Activated CD8-positive, alpha-beta T cell treated with anti-CD3 and anti-CD28 coated beads for 36 hours (primary cell): ENCODE data around the gene ATP5PD. TPM values are rescaled to one million over a fixed set of nuclear protein-coding genes. Genes with fewer than 3 reads are reported as not detected.

ENCODE experiments used
- ATAC-seq: fragments of 200-7000 bp; cut with Tn5 transposase; one replicate; pipeline ENCODE4 v1.10.0; 2021; ENCODE audit warnings: mild to moderate bottlenecking, moderate library complexity
- CTCF ChIA-PET: fragments of 350-600 bp; sonication (Branson Sonifier 250); formaldehyde crosslinking; loops from one replicate; lab custom pipeline; 2021; ENCODE audit warnings: antibody characterized with exemption; lab: Charles Lee
- POLR2A ChIA-PET: fragments of 350-600 bp; sonication (Branson Sonifier 250); formaldehyde crosslinking; loops from one replicate; lab custom pipeline; 2021; ENCODE audit warnings: antibody characterized with exemption; lab: Charles Lee
- DNase-seq: peaks from one replicate; pipeline ENCODE4 v3.0.0-alpha.2; 2020
- H3K27ac Mint-ChIP-seq: one replicate; pipeline ENCODE4 v1.8.0; 2021; ENCODE audit warnings: mild to moderate bottlenecking, mixed read lengths
- H3K27me3 Mint-ChIP-seq: one replicate; pipeline ENCODE4 v1.8.0; 2021; ENCODE audit warnings: mixed read lengths
- H3K36me3 Mint-ChIP-seq: one replicate; pipeline ENCODE4 v1.8.0; 2021; ENCODE audit warnings: low read depth, mixed read lengths
- H3K4me1 Mint-ChIP-seq: one replicate; pipeline ENCODE4 v1.8.0; 2021; ENCODE audit warnings: low read depth, mixed read lengths
- H3K4me3 Mint-ChIP-seq: one replicate; pipeline ENCODE4 v1.8.0; 2021; ENCODE audit warnings: mild to moderate bottlenecking, moderate library complexity, mixed read lengths
- H3K9me3 Mint-ChIP-seq: one replicate; pipeline ENCODE4 v1.8.0; 2021; ENCODE audit warnings: mixed read lengths
- CTCF ChIP-seq: fragments of 200-600 bp; IDR thresholded peaks from one replicate; pipeline ENCODE4 v1.8.0; 2022; ENCODE audit warnings: antibody characterized with exemption, mild to moderate bottlenecking
- intact Hi-C: fragments of 100-400 bp; cut with micrococcal nuclease; formaldehyde crosslinking; loops from one replicate; pipeline ENCODE4 v1.10.0; 2022
- total RNA-seq, 2 experiments: library from RNA; stranded (reverse); gene quantifications; one replicate each; pipeline ENCODE4 v1.2.3, GENCODE V29; 2021

The ATP5PD gene
- total RNA-seq, 2 experiments from 2014 or later, result 177 to 183 TPM

- peaks cover 36% of the 10 kb centered on the region for H3K4me1 Mint-ChIP-seq
Measured at GRCh38 chr17:75081611-75082540, 35.1 kb upstream of the ATP5PD start.

GRCh38 chr17:75079023-75079373, 32.2 kb upstream of the ATP5PD start:
- Mint-ChIP-seq H3K4me3 (no peak overlapping the region), H3K4me1 (peaks cover 27% of the 10 kb centered on the region), H3K9me3 (no peaks in the 10 kb centered on the region), H3K36me3 (no peaks in the 10 kb centered on the region), H3K27ac (no peak overlapping the region), H3K27me3 (peaks cover 3% of the 10 kb centered on the region)
- intact Hi-C loops, result no loop called here
- DNase-seq (no peak), ATAC-seq (no peak)
- ChIA-PET CTCF (interaction anchor here (1.0 to 2.3 kb wide), 5 partner anchors 9 to 117 kb away, joined by 3 to 9 read pairs (median 7); partner anchors contain the start of gene SLC16A5), POLR2A (interaction anchor here (0.5 to 1.0 kb wide), 3 partner anchors 9 to 927 kb away, joined by 3 to 4 read pairs (median 3); partner anchors contain the start of gene SLC16A5)
- no peak for TF ChIP-seq CTCF

More at GRCh38 chr17:75081611-75082540, 35.1 kb upstream of the ATP5PD start:
- H3K27ac Mint-ChIP-seq, result no peak overlapping the region
- POLR2A ChIA-PET, result no interaction called here
- TF ChIP-seq CTCF, result no peak
- CTCF ChIA-PET, result interaction anchor here (1.0 to 1.6 kb wide), 6 partner anchors 22 to 341 kb away, joined by 3 to 8 read pairs (median 3); no protein-coding TSS in a partner anchor
- intact Hi-C loops, result no loop called here
- H3K9me3 Mint-ChIP-seq, result no peaks in the 10 kb centered on the region
- ATAC-seq, result no peak
- H3K4me3 Mint-ChIP-seq, result no peak overlapping the region
- peaks cover 3% of the 10 kb centered on the region for H3K27me3 Mint-ChIP-seq
- no peak for DNase-seq
- no peaks in the 10 kb centered on the region for H3K36me3 Mint-ChIP-seq

- ChIA-PET CTCF (interaction anchor here (0.7 to 2.3 kb wide), 7 partner anchors 10 to 117 kb away, joined by 3 to 9 read pairs (median 4); partner anchors contain the start of gene SLC16A5), POLR2A (interaction anchor here (0.5 to 1.0 kb wide), 4 partner anchors 9 to 927 kb away, joined by 3 to 4 read pairs (median 3); partner anchors contain the start of gene SLC16A5)
- intact Hi-C loops, result no loop called here
- Mint-ChIP-seq H3K36me3 (no peaks in the 10 kb centered on the region), H3K4me3 (peak overlapping the region; percentile 59), H3K9me3 (no peaks in the 10 kb centered on the region), H3K4me1 (peaks cover 24% of the 10 kb centered on the region), H3K27me3 (peaks cover 3% of the 10 kb centered on the region), H3K27ac (no peak overlapping the region)
- ATAC-seq, result peak; percentile 56
- DNase-seq, result peak; percentile 41
- TF ChIP-seq CTCF, result no peak
Measured at GRCh38 chr17:75078284-75079022, 31.7 kb upstream of the ATP5PD start.

GRCh38 chr17:75077496-75078283, 30.9 kb upstream of the ATP5PD start:
- peaks cover 24% of the 10 kb centered on the region for H3K4me1 Mint-ChIP-seq
- intact Hi-C loops, result no loop called here
- peak overlapping the region; percentile 59 for H3K4me3 Mint-ChIP-seq
- DNase-seq (peak; percentile 60), ATAC-seq (peak; percentile 75)
- ChIA-PET CTCF (interaction anchor here (0.7 to 2.3 kb wide), 9 partner anchors 10 to 116 kb away, joined by 3 to 9 read pairs (median 4); partner anchors contain the start of gene SLC16A5), POLR2A (interaction anchor here (0.8 to 1.5 kb wide), 2 partner anchors 36 to 77 kb away, joined by 3 to 4 read pairs; no protein-coding TSS in a partner anchor)
- peaks cover 3% of the 10 kb centered on the region for H3K27me3 Mint-ChIP-seq
- TF ChIP-seq CTCF, result peak; percentile 17
- H3K9me3 Mint-ChIP-seq, result no peaks in the 10 kb centered on the region
- H3K36me3 Mint-ChIP-seq, result no peaks in the 10 kb centered on the region
- H3K27ac Mint-ChIP-seq, result peak overlapping the region; percentile 38
